NCI-H1694 treated with DMSO at 0.1 percent for 48 hours (cell line): ENCODE measurements around the gene AGBL1.
"Not testable (repeated sequence)": the region's sequence is repeated elsewhere in the genome, so short reads cannot be mapped to it uniquely, and the experiment has no call there.

Experiments
- DNase-seq: peaks from one replicate; lab custom pipeline; 2025; lab: John Stamatoyannopoulos, UW

Gene AGBL1

GRCh38 chr15:86505951-86506350 is 426.3 kb downstream of the AGBL1 start:
- no peak for DNase-seq

- no peak for DNase-seq
Observed at GRCh38 chr15:86506401-86506800, 426.7 kb downstream of the AGBL1 start.

- DNase-seq: no peak
Observed at GRCh38 chr15:86515625-86516024, 436.0 kb downstream of the AGBL1 start.

- DNase-seq: no peak
Observed at GRCh38 chr15:86522721-86523120, 443.1 kb downstream of the AGBL1 start.

- peak; percentile 66 for DNase-seq
Observed at GRCh38 chr15:86526938-86527690, 447.4 kb downstream of the AGBL1 start.

- DNase-seq: not testable (repeated sequence)
Observed at GRCh38 chr15:86528094-86528493, 448.4 kb downstream of the AGBL1 start.

GRCh38 chr15:86538141-86538540 is 458.5 kb downstream of the AGBL1 start:
- no peak for DNase-seq

- DNase-seq: no peak
Observed at GRCh38 chr15:86540840-86541467, 461.3 kb downstream of the AGBL1 start.

GRCh38 chr15:86541540-86541939 is 461.9 kb downstream of the AGBL1 start:
- DNase-seq: peak; percentile 44

GRCh38 chr15:86550075-86550474 is 470.4 kb downstream of the AGBL1 start:
- DNase-seq: no peak

- DNase-seq: no peak
Observed at GRCh38 chr15:86553108-86553507, 473.4 kb downstream of the AGBL1 start.

GRCh38 chr15:86555098-86555497 is 475.4 kb downstream of the AGBL1 start:
- DNase-seq: no peak

GRCh38 chr15:86555939-86556338 is 476.3 kb downstream of the AGBL1 start:
- DNase-seq: no peak

GRCh38 chr15:86556396-86557017 is 476.8 kb downstream of the AGBL1 start:
- no peak for DNase-seq

GRCh38 chr15:86557018-86557550 is 477.4 kb downstream of the AGBL1 start:
- DNase-seq: no peak

GRCh38 chr15:86558252-86558651 is 478.6 kb downstream of the AGBL1 start:
- no peak for DNase-seq

GRCh38 chr15:86558686-86559085 is 479.0 kb downstream of the AGBL1 start:
- no peak for DNase-seq

GRCh38 chr15:86568378-86568777 is 488.7 kb downstream of the AGBL1 start:
- DNase-seq: no peak

- no peak for DNase-seq
Observed at GRCh38 chr15:86570738-86571137, 491.1 kb downstream of the AGBL1 start.

GRCh38 chr15:86571873-86572272 is 492.2 kb downstream of the AGBL1 start:
- DNase-seq: no peak

- DNase-seq: no peak
Observed at GRCh38 chr15:86572368-86572841, 492.7 kb downstream of the AGBL1 start.

- no peak for DNase-seq
Observed at GRCh38 chr15:86573476-86573875, 493.8 kb downstream of the AGBL1 start.

- no peak for DNase-seq
Observed at GRCh38 chr15:86588413-86588812, 508.7 kb downstream of the AGBL1 start.
